GM18861 (cell line): Measurements from ENCODE around the gene CRADD.
"Not testable (repeated sequence)": the region's sequence is repeated elsewhere in the genome, so short reads cannot be mapped to it uniquely, and the experiment has no call there.

ENCODE experiments used
- ATAC-seq: cut with Tn5 transposase; IDR thresholded peaks from one replicate; pipeline ENCODE4 v1.9.1; 2021; ENCODE audit not compliant: unreplicated experiment

The CRADD gene

DNA sequence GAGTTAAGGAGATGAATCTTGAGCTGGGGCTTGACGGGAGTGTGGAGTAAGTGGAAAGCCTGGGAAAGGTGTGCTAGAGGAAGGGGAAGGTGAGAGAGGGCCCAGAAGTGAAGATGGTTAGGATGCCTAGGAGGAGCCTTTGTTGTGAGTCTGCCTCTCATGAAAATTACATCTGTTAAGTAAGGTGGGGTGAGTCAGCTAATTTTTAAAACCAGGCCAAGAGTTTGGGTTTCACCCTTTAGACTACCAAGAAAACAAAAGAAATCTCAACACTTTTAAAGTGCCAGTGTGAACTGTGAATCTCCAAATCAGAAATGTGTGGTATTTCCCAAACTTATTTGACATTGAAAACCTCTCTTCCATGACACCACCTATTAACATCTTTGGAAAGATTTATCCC lies 185.2 kb downstream of the CRADD start:
- ATAC-seq = no peak

DNA sequence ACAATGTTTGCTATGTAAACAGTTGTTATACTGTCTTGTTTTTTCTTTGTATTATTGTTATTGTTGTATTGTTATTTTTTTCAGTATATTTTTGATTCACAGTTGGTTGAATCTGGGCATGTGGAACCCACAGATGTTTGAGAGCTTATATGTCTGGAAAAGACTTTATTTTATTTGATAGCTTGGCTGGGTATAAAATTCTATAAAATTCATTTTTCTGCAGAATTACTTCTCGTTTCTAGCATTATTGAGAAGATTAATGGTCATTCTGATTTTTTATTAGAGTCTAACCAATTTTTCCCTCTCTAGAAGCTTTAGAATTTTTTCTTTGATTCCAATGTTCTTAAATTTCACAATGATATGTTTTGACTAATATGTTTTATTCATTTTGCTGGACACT lies 188.6 kb downstream of the CRADD start:
- ATAC-seq = no peak

DNA sequence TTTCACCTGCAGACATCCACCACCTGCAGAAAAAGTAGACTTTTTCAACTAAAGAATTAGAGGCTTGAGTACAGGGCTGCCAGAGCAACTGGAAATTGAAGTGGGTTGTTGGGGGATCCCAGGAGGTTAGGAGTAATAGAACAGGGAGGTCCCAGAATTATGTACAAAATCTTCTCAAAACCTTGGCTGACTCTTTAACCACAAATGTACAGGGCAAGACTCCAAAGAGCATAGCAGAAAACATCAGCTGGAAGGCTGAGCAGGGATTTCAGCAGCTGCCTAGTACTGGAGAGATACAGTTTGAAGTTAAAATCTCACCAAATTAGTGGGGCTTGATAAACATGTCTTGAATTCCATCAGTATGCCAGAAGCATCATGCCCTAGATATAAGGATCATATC lies 191.6 kb downstream of the CRADD start:
- ATAC-seq = no peak

DNA sequence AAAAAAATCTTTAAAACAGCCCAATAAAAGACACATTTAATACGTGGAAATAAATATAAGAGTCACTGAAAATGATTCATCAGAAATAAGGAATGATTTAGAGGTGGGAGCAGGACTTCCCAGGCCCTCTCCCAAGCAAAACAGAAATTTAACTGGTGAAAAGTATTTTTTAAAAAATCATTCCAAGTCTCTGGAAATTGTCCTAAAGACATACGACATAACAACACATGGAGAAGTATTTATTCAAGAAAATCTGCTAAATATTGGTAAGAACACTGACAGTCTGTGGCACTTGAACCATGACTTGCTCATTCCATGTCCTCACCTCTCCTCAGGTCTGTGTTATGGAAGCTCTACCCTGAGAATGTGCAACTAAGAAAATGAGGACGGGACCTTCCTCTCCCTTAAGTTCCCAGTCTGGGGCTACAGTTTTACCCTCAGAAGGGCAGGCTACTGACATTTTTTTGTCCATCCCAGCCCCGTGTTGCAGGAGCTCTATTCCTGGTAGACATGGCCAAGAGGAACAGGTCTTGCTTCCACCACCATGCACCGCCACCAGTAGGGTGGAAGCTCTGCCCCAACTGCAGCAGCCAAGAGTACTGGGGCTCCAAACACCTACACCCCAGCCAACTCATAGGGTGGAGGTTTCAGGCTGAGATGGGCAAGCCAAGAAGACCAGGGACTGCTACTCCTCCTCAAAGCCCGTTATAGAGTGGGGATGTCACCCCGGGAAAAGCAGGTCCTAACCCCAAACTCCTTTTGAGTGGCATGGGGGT lies 193.0 kb downstream of the CRADD start:
- no peak for ATAC-seq

DNA sequence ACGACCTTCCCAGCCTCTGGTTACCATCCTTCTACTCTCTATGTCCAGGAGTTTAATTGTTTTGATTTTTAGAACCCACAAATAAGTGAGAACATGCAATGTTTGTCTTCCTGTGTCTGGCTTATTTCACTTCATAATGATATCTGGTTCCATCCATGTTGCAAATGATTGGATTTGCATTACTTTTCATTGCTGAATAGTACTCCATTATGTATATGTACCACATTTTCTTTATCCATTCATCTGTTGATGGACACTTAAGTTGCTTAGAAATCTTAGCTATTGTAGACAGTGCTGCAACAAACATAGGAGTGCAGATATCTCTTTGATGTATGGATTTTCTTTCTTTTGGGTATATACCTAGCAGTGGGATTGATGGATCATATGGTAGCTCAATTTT lies 194.4 kb downstream of the CRADD start:
- ATAC-seq = not testable (repeated sequence)

DNA sequence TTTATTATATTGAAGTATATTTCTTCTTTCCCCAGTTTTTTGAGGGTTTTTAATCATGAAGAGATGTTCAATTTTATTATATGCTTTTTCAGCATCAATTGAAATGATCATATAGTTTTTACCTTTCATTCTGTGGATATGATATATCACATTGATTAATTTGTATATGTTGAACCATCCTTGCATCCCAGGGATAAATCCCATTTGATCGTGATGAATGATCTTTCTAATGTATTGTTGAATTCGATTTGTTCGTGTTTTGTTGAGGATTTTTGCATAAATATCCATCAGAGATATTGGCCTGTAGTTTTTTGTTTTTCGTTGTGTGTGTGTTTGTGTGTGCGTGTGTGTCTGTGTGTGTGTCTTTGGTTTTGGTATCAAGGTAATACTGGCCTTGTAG lies 196.4 kb downstream of the CRADD start:
- no peak for ATAC-seq

DNA sequence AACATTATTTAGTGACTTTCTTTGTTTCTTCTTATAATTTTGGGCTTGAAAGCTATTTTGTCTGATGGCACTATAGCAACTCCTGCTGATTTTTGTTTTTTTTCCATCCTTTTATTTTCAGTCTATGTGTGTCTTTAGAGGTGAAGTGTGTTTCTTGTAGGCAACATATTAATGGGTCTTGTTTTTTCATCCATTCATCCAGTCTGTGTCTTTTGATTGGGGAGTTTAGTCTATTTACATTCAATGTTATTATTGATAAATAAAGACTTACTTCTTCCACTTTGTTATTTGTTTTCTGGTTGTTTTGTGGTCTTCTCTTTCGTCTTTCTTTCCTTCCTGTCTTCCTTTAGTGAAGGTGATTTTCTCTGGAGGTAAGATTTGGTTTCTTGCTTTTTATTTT lies 198.0 kb downstream of the CRADD start:
- no peak for ATAC-seq

DNA sequence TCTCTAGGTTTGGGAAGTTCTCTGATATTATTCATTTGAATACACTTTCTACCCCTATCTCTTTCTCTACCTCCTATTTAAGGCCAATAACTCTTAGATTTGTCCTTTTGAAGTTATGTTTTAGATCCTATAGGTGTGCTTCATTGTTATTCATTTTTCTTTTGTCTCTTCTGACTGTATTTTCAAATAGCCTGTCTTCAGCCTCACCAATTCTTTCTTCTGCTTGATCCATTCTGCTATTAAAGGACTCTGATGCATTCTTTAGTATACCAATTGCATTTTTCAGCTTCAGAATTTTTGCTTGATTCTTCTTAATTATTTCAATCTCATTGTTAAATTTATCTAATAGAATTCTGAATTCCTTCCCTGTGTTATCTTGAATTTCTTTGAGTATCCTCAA lies 199.2 kb downstream of the CRADD start:
- no peak for ATAC-seq

DNA sequence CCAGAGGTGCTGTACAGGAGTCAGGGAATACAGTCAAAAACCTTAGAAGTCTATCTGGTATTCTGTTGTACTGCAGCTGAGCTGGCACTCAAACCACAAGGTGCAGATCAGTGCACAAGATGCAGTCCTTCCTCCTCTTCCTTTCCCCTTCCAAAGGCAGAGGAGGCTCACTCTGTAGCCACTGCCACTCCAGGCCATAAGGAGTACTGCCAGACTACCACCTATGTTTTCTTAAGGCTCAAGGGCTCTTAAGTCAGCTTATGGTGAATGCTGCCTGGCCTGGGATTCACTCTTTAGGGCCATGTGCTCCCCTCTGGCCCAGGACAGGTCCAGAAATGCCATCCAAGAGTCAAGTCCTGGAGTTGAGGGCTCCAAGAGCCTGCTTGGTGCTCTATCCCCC lies 200.3 kb downstream of the CRADD start:
- no peak for ATAC-seq

DNA sequence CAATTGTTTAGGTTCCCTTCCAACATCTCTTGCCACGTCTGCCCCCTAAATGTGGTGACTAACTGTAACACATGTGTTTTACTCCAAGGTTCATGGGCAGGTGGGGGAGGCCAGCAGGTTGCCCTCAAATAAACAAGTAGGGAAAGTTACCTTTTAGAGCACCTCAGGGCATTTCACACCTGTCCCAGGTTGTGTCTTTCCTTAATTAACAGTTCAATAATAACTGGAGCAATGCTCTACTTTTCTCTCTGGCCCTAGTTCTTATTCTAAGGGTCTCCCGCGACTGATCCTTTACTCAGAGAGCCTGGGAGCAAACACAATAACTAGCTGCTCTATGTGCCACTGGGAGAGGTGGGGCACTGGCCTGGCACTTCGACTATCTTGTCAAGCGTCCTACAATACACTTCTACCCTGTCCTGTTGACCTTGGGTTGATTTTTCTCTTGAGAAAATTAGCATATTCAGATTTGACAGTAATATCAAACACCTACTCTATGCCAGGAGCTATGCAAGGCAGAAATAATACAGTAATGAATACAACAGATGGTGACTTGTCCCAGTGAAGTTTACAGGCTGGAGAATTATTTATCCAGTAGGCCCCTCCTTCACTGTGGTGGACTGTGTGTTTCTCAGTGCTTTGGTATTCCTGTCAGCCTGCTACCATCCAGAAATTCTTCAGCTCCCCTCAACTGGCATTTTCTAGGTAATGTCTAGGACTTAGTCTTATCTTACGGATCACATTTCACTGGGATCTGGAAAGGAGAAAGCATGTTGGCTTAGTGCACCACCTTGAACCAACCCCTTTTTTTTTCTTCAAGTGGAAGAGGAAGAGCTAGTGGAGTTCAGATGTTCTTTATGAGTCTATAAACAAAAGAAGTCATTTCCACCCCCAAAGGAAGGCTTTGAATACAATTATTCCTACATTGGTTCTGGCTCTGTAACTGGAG lies 202.6 kb downstream of the CRADD start:
- ATAC-seq = no peak

DNA sequence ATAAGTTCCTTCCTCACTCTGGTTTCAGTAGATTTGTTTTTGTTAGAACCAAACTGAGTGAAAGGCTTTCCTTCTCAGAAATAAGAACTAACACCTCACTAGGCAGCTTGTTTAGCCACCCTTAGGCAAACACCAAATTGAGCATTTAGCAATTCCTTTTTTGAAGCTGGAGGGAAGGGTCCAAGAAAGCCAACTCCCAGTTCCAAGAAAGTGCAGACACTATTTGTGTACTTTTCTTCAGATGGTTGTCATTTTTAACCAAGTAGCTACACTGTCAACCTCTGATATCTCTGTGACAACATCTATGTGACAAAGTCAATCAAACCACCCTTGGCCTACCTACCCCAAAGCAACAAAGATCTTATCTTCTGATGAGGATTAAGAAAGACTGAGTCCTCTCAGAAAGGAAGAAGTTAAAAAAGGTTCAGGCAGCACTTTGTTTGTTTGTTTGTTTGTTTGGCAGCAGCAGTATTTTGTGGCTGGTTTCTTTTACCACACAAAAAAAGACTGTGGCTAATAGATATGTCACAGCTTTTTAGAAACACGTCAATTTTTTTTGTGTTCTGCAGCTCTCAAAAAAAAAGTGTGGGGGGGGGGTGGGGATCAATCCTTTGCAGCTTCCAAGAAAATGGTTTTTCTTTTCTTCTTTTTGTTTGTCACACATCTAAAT lies 203.8 kb downstream of the CRADD start:
- no peak for ATAC-seq

DNA sequence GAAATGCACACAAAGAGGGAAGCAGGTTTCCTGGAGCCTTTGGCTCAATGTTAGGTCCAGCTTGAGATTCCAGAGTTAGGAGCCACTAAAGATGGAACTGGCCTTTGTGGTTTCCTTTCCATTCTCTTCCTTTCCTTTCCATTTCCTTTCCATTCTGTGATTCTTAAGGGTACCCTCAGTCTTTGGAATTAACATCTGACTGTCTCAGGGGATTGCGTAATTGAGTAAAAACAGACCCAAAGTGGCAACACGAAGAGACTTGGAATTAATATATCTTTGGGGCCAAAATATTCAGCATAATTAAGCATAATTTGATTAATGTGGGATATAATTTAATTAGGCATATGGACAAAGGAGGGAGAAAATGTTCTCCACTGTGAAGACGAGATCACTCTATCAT lies 205.6 kb downstream of the CRADD start:
- no peak for ATAC-seq

DNA sequence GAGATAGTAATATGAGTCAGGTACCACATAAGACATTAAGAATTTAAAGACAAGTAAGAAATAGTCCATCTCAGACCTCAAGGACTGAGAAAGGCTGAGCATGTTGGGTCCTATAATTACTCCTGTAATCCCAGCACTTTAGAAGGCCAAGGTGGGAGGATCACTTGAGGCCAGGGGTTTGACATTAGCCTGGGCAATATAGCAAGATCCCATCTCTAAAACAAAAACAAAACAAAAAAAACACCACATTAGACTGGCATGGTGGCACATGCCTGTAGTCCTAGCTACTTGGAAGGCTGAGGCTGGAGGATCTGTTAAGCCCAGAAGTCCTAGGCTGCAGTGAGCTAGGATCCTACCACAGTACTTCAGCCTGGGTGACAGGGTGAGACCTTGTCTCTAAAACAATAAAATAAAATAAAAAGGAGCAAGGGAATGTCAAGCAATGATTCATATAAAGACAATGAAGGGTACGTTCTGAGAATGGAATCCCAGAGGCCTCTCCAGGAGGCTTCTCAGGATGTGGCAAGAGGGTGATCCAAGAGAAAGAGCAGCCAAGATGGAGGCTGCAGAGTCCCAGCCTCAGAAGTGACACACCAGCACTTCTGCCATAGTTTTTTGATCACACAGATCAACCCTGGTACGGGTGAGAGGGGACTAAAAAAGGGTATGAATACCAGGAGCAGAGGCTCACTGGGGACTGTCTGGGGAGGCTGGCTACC lies 206.4 kb downstream of the CRADD start:
- no peak for ATAC-seq

DNA sequence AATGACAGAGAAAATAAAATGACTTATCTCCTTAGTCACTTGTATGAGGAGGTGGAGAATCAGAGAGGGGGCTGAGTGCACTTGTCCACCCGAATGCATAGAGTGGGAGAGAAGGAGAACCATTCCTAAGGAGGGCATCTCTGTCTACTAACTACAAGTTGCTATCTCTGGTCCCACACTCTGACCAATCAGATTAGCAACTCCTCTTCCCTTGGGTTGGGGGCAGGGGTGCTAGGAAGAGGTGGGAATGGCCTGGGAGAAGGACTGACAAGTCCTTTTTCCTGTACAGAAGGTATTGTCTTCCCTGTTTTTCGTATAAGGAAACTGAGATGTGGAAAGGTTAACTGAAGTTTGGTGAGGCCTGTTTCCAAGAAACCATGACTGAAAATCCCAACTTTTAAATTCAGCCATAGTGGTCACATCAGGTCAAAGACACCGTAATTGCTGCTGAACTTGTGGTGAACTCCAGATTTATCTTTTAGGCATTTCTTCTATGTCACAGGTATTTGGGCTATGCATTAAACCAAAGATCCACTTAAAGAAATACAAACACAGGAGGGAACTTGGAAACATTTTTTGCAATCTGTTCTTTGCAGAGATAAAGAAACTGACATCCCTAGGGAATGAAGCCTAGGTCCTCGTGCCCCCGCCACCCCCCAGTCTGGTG lies 207.8 kb downstream of the CRADD start:
- no peak for ATAC-seq

DNA sequence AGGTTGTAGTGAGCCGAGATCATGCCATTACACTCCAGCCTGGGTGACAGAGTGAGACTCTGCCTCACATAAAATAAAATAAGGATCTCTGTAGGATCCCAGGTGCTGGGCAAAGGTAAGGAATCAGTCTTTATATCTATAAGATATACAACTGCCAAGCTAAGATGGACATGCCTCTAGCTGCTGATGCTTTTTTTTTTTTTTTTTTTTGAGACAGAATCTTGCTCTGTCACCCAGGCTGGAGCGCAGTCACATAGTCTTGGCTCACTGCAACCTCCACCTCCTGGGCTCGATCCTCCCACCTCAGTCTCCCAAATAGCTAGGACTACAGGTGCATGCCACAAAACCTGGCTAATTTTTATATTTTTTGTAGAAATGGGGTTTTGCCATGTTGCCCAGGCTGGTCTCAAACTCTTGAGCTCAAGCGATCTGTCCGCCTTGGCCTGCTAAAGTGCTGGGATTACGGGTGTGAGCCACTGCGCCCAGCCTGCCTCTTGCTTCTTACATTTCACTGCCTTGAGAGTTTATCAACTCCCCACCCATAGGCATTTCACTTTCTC lies 208.9 kb downstream of the CRADD start:
- not testable (repeated sequence) for ATAC-seq

DNA sequence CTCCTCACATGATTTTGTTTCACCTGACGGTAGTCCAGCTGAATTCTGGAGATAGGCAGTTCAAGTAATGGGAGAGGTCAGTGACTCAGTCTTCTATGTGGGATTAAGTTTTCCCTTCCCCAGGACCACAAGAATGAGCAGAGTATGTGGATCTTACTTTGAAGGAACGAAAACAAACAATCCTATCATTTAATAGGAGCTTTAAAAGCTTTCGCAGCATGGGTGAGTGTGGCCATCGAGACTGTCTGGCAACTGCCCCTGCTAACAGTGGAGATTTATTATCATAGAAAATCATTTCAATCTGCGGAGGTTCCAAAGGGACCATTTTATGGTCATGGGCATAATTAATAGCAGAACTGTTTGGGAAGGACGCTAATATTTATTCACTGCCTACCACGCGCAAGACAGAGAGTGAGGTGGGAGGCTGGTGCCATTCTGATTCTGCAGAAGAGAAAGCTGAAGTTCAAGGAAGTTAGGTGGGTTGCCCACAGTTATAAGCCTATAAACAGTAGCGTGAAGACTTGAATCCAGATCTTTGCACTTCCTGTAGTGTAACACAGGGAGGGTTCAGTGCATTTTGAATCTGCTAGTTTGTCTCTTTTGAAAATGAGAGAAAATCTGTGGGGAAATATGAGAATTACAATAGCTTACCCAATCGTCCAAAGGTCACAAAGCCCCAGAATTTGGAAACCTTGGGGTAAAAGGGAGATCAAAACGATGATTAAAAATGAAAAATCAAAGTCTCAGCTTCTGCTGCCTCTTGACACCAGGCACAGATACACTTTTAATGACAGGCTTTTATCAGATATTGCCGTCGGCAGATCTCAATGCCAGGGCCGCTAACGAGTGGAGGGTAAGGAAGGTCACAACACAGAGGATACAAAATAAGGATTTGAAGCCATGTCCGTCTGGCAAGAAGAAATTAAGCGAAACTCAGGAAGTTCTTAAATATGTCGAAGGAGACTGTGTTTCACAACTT lies 209.6 kb downstream of the CRADD start:
- ATAC-seq = no peak

DNA sequence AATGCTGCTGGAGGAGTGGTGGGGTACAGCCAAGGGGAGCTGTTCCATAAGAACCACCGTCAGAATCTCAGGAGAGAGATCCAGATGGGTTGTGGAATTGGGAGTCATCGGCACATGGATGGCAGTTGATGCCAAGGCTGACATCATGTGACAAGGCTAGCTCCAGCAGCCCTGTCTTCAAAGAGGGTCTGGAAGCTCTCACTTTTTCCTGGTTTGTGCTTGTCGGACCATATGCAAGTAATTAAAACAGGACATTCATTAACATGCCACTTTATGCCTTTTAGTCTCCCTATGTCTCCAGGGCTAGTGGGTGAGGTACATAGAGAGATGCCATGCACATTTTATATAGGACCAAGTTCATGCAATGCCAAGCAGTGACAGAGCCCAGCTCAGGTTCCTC lies 211.8 kb downstream of the CRADD start:
- ATAC-seq = no peak

DNA sequence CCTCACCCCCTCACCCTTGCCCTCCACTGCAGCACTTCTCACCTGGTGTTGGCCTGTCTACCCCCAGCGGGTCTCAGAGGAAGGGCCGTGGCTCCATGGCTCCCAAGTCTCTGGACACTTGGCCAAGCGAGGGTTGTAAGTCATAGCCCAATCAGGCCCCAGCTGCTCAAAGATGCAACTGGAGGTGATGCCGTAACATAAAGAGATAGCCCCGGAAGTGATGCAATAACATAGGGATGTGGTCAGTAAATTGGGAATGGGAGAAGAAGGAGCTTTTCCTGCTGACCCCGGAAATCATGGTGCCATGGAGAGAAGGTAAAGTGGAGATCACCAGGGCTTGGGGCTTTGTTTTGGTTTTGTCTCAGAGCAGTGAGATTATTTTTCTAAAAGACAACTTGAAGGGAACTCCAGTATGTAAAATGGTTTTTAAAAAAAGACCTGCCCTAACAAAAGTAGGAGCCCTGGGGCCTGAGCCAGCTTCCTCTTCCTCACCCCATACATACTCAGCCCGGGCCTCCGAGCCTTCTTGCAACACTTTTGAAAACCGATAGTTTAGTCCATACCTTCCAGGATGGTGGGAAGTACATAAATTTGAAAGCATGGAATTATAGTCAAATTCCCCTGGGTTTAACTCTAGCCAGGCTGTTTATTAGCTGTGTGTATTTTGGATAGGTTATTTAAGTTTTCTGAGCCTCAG lies 212.5 kb downstream of the CRADD start:
- ATAC-seq = no peak
